Keratinocyte (primary cell): ENCODE results near the gene RAPGEF1. TPM values are rescaled to one million over a fixed set of nuclear protein-coding genes. Genes with fewer than 3 reads are reported as not detected.
A peak's percentile ranks its signal among the peaks of the same experiment; 100 is the strongest.

ENCODE experiments used
- DNase-seq: peaks from one replicate; pipeline ENCODE4 v3.0.0-alpha.2; 2011; ENCODE audit warnings: low read depth, missing footprints, low spot score
- FAIRE-seq: peaks from 2 replicates; lab custom pipeline; 2011; peaks lifted over from hg19 to GRCh38; lab: Jason Lieb, UNC
- H2AFZ ChIP-seq: 2 replicates; pipeline ENCODE4 v1.6.0; 2012; ENCODE audit warnings: low read length, control low read depth, inconsistent platforms; ENCODE audit not compliant: control insufficient read depth
- H3K27ac ChIP-seq: 2 replicates; pipeline ENCODE4 v1.5.1; 2011; ENCODE audit warnings: low read length; ENCODE audit not compliant: control insufficient read depth, insufficient read depth
- H3K27me3 ChIP-seq: 3 replicates; pipeline ENCODE4 v1.6.0; 2011; ENCODE audit warnings: low read length; ENCODE audit not compliant: control insufficient read depth, insufficient read depth; ENCODE audit errors: extremely low read depth
- H3K36me3 ChIP-seq, 2 experiments: 2 replicates in 1 of 2; 3 replicates in 1 of 2; pipeline ENCODE4 v1.5.1; 2011; ENCODE audit warnings: low read length in 2 of 2, mild to moderate bottlenecking in 1 of 2; ENCODE audit not compliant: control insufficient read depth in 2 of 2, insufficient read depth in 2 of 2; ENCODE audit errors: extremely low read depth in 1 of 2
- H3K4me1 ChIP-seq: 3 replicates; pipeline ENCODE4 v1.5.1; 2011; ENCODE audit warnings: low read length; ENCODE audit not compliant: control insufficient read depth, insufficient read depth; ENCODE audit errors: extremely low read depth
- H3K4me2 ChIP-seq: 3 replicates; pipeline ENCODE4 v1.6.0; 2011; ENCODE audit warnings: low read depth, low read length; ENCODE audit not compliant: control insufficient read depth, insufficient read depth; ENCODE audit errors: extremely low read depth
- H3K4me3 ChIP-seq, 3 experiments: fragments of 200-600 bp in 1 of 3; sonication (generic) in 1 of 3; 2 replicates in 2 of 3; 3 replicates in 1 of 3; pipeline ENCODE4 v1.5.1; 2011 to 2016; ENCODE audit warnings: low read length in 3 of 3, mild to moderate bottlenecking in 3 of 3, control low read depth in 2 of 3, inconsistent platforms in 1 of 3, low read depth in 1 of 3, mixed read lengths in 1 of 3, mixed run types in 1 of 3, moderate library complexity in 1 of 3; ENCODE audit not compliant: control insufficient read depth in 2 of 3, insufficient read depth in 2 of 3; ENCODE audit errors: extremely low read depth in 1 of 3
- H3K79me2 ChIP-seq: 2 replicates; pipeline ENCODE4 v1.6.0; 2012; ENCODE audit warnings: low read length; ENCODE audit not compliant: control insufficient read depth, insufficient read depth
- H3K9ac ChIP-seq: 3 replicates; pipeline ENCODE4 v1.6.0; 2011; ENCODE audit warnings: low read length; ENCODE audit not compliant: control insufficient read depth, insufficient read depth; ENCODE audit errors: extremely low read depth
- H3K9me1 ChIP-seq: 3 replicates; pipeline ENCODE4 v1.6.0; 2011; ENCODE audit warnings: low read length; ENCODE audit not compliant: control insufficient read depth, insufficient read depth; ENCODE audit errors: extremely low read depth
- H3K9me3 ChIP-seq: 2 replicates; pipeline ENCODE4 v1.5.1; 2012; ENCODE audit warnings: low read depth, low read length; ENCODE audit not compliant: control insufficient read depth
- H4K20me1 ChIP-seq: 3 replicates; pipeline ENCODE4 v1.6.0; 2011; ENCODE audit warnings: low read length; ENCODE audit not compliant: control insufficient read depth, insufficient read depth; ENCODE audit errors: extremely low read depth
- EZH2 ChIP-seq: IDR thresholded peaks from one replicate; pipeline ENCODE4 v1.6.1; 2012; ENCODE audit warnings: inconsistent platforms, mild to moderate bottlenecking, low read length, moderate library complexity
- dilution Hi-C: fragments of 300-500 bp; cut with MboI; formaldehyde crosslinking; loops from one replicate; pipeline ENCODE4 v1.7.0; 2020; ENCODE audit warnings: low sequenced_read_pairs; ENCODE audit not compliant: extremely low pct_ligation_motif_present
- polyA plus RNA-seq, 5 experiments: library from polyadenylated mRNA; depleted of rRNA in 3 of 5; stranded (reverse) in 3 of 5; stranded (forward) in 1 of 5; unstranded in 1 of 5; fragments of >200 nt; gene quantifications; 1 replicate in 1 of 5; 2 replicates in 3 of 5; 3 replicates in 1 of 5; pipeline versions ENCODE4 v1.2.1 to v1.2.3, GENCODE V29; 2011 to 2012; ENCODE audit warnings: missing spikeins in 2 of 5, low read depth in 1 of 5, low replicate concordance in 1 of 5
- TF ChIP-seq, protein P1 (sequence below), 3 experiments: IDR thresholded peaks in 1 of 3; conservative IDR thresholded peaks in 1 of 3; optimal IDR thresholded peaks in 1 of 3; 2 replicates in 2 of 3; 3 replicates in 1 of 3; pipeline versions ENCODE3 to v1.5.1; 2011; ENCODE audit warnings: low read length in 3 of 3, mild to moderate bottlenecking in 3 of 3, moderate library complexity in 2 of 3, control low read depth in 1 of 3, inconsistent platforms in 1 of 3; ENCODE audit not compliant: insufficient read depth in 2 of 3; ENCODE audit errors: extremely low read depth in 1 of 3

Gene RAPGEF1
- polyA plus RNA-seq, 1 donor (not counting 4 experiments of a cell fraction or from before 2014, with no cell fraction given), result 18.5 TPM

DNA sequence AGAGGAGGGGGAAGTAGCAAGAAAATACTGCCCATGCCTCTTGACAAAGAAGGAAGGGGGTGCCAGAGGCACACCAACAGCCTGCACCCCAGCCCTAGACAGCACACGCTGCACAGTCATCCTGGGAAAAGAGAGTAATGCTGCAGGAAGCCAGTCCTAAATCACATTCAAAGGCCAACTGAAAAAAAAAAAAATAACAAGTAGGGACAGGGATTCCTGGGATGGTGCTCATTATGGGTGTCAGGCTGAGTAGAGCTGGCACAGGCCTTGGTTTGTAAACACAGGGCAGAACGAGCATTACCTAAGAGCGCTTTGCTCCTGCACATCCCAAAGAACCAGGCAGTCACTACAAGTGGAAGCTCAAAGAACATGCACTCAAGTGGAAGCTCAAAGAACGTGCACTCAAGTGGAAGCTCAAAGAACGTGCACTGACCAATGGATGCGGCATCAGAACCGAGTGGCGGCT is 7.8 kb downstream of the RAPGEF1 start:
- dilution Hi-C loops, result no loop called here
- Histone ChIP-seq H3K36me3 (peaks cover 0 to 5% of the 10 kb centered on the region in 2 experiments), H3K27me3 (no peaks in the 10 kb centered on the region), H3K9ac (peak overlapping the region; percentile 62), H3K4me2 (peak overlapping the region; percentile 34), H2AFZ (no peak overlapping the region), H3K4me3 (no peak overlapping the region), H3K9me1 (peaks cover 16% of the 10 kb centered on the region), H3K4me1 (peaks cover 76% of the 10 kb centered on the region), H3K27ac (peak overlapping the region; percentile 91), H3K9me3 (no peaks in the 10 kb centered on the region), H4K20me1 (peaks cover 21% of the 10 kb centered on the region), H3K79me2 (peaks cover 45% of the 10 kb centered on the region)
- no peak for TF ChIP-seq EZH2
- TF ChIP-seq, protein P1, sequence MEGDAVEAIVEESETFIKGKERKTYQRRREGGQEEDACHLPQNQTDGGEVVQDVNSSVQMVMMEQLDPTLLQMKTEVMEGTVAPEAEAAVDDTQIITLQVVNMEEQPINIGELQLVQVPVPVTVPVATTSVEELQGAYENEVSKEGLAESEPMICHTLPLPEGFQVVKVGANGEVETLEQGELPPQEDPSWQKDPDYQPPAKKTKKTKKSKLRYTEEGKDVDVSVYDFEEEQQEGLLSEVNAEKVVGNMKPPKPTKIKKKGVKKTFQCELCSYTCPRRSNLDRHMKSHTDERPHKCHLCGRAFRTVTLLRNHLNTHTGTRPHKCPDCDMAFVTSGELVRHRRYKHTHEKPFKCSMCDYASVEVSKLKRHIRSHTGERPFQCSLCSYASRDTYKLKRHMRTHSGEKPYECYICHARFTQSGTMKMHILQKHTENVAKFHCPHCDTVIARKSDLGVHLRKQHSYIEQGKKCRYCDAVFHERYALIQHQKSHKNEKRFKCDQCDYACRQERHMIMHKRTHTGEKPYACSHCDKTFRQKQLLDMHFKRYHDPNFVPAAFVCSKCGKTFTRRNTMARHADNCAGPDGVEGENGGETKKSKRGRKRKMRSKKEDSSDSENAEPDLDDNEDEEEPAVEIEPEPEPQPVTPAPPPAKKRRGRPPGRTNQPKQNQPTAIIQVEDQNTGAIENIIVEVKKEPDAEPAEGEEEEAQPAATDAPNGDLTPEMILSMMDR (optimal IDR thresholded peaks at IDR 0.05 in 1 of 3, IDR thresholded peaks at IDR 0.05 in 1 of 3, conservative IDR thresholded peaks at IDR 0.05 in 1 of 3; ENCODE audit: extremely low read depth in 1 of 3, insufficient read depth in 2 of 3, low read length in 3 of 3), result no peak
- peak; percentile 65 for DNase-seq
- FAIRE-seq, result no peak

DNA sequence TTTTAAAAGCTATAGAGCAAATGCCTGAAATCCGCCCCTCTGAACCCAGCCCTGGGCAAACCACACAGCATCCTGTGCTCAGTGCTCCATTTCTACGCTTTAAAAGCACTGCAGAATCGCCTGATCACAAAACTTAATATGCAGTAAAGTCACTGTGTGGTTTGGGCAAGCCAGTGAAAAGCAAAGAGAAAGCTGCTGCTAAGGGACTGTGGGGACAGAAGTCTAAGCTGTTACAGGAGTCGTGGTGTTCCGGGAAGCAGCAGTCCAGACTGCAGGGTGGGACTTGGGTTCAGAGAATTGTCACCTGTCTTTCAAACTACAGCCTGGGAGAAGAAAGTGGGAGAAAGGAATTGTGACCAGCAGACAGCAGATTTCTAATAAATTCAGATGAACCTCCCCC is 8.2 kb downstream of the RAPGEF1 start:
- H3K9ac ChIP-seq, result peak overlapping the region; percentile 62
- peaks cover 41% of the 10 kb centered on the region for H3K79me2 ChIP-seq
- H3K4me1 ChIP-seq, result peaks cover 81% of the 10 kb centered on the region
- no peaks in the 10 kb centered on the region for H3K9me3 ChIP-seq
- no peak for TF ChIP-seq EZH2
- TF ChIP-seq, protein P1 (optimal IDR thresholded peaks at IDR 0.05 in 1 of 3, IDR thresholded peaks at IDR 0.05 in 1 of 3, conservative IDR thresholded peaks at IDR 0.05 in 1 of 3; ENCODE audit: extremely low read depth in 1 of 3, insufficient read depth in 2 of 3, low read length in 3 of 3), result no peak
- H2AFZ ChIP-seq, result no peak overlapping the region
- dilution Hi-C loops, result no loop called here
- H3K9me1 ChIP-seq, result peaks cover 16% of the 10 kb centered on the region
- no peak for DNase-seq
- FAIRE-seq, result no peak
- peak overlapping the region; percentile 91 for H3K27ac ChIP-seq
- peaks cover 0 to 4% of the 10 kb centered on the region in 2 experiments for H3K36me3 ChIP-seq
- H3K4me2 ChIP-seq, result peak overlapping the region; percentile 34
- peaks cover 21% of the 10 kb centered on the region for H4K20me1 ChIP-seq
- H3K4me3 ChIP-seq, result no peak overlapping the region
- H3K27me3 ChIP-seq, result no peaks in the 10 kb centered on the region
